Stimulated activated CD4-positive, alpha-beta T cell treated with anti-CD3 and anti-CD28 coated beads, Interleukin-12 subunit alpha, Interleukin-12 subunit beta, amount 100 ng/mL, for 48 hours (primary cell): ENCODE results near the gene CARMIL3.
"Not testable (repeated sequence)": the region's sequence is repeated elsewhere in the genome, so short reads cannot be mapped to it uniquely, and the experiment has no call there.

ENCODE experiments used
- DNase-seq, 3 donors: peaks; one replicate each; pipeline ENCODE4 v3.0.0-alpha.2; 2020; ENCODE audit warnings: low read depth in 2 of 3, low spot score in 1 of 3

Gene CARMIL3

GRCh38 chr14:24038686-24039085 lies 13.1 kb upstream of the CARMIL3 start:
- DNase-seq, result no peak

GRCh38 chr14:24040692-24041091 lies 11.1 kb upstream of the CARMIL3 start:
- no peak for DNase-seq

- DNase-seq, result no peak
These were observed 9.1 kb upstream of the CARMIL3 start for GRCh38 chr14:24042746-24043145.

GRCh38 chr14:24049002-24049401 lies 2.8 kb upstream of the CARMIL3 start:
- not testable (repeated sequence) for DNase-seq

- not testable (repeated sequence) for DNase-seq
These were observed 1.1 kb upstream of the CARMIL3 start for GRCh38 chr14:24050753-24051152.

GRCh38 chr14:24051176-24051788 lies 527 bp upstream of the CARMIL3 start:
- no peak for DNase-seq

GRCh38 chr14:24052656-24053547 lies 1.1 kb downstream of the CARMIL3 start:
- peak; percentile 34 to 55 (median 44) for DNase-seq

- DNase-seq, result no peak
These were observed 1.9 kb downstream of the CARMIL3 start for GRCh38 chr14:24053548-24054323.

GRCh38 chr14:24054324-24054641 lies 2.5 kb downstream of the CARMIL3 start:
- DNase-seq, result no peak

GRCh38 chr14:24054646-24055045 lies 2.8 kb downstream of the CARMIL3 start:
- DNase-seq, result no peak

GRCh38 chr14:24055971-24056799 lies 4.4 kb downstream of the CARMIL3 start:
- no peak for DNase-seq

- DNase-seq, result no peak
These were observed 5.0 kb downstream of the CARMIL3 start for GRCh38 chr14:24056800-24057184.

- DNase-seq, result no peak
These were observed 5.5 kb downstream of the CARMIL3 start for GRCh38 chr14:24057271-24057670.

- no peak for DNase-seq
These were observed 6.1 kb downstream of the CARMIL3 start for GRCh38 chr14:24057867-24058259.

GRCh38 chr14:24058260-24058950 lies 6.6 kb downstream of the CARMIL3 start:
- peak in 1 of 3 donors; percentile 59 for DNase-seq

GRCh38 chr14:24058951-24059475 lies 7.2 kb downstream of the CARMIL3 start:
- DNase-seq, result no peak

GRCh38 chr14:24059841-24060388 lies 8.1 kb downstream of the CARMIL3 start:
- DNase-seq, result no peak

- no peak for DNase-seq
These were observed 8.6 kb downstream of the CARMIL3 start for GRCh38 chr14:24060443-24060842.

- no peak for DNase-seq
These were observed 9.4 kb downstream of the CARMIL3 start for GRCh38 chr14:24060984-24061913.
